ENCODE measurements around the gene OR1S2.
"Not testable (repeated sequence)": the region's sequence is repeated elsewhere in the genome, so short reads cannot be mapped to it uniquely, and the experiment has no call there.

Gene OR1S2, protein sequence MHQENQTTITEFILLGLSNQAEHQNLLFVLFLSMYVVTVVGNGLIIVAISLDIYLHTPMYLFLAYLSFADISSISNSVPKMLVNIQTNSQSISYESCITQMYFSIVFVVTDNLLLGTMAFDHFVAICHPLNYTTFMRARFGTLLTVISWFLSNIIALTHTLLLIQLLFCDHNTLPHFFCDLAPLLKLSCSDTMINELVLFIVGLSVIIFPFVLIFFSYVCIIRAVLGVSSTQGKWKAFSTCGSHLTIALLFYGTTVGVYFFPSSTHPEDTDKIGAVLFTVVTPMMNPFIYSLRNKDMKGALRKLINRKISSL

DNA sequence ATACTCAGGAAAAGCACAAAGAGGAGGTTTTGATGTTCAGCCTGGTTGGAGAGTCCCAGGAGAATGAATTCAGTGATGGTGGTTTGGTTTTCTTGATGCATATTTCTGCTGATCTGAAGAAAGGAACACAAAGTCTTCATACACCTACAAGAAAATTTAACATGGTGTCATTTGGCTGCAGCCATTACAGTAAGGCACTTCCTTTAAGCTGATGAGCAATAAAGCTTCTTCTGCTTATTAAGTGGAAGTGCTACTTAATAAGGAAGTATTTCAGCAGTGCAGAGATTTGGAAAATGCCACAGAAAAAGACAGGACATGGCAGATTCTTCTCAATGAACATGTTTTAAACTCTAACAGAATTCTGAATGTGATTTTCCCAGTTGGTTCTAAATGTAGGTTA lies at the start of gene OR1S2:
Gene OR1S2, minus strand, starts transcription at position 101 of the 400 bp plus-strand sequence. Its CDS starts 0 bp downstream, at position 101.
- no peak for DNase-seq

GRCh38 chr11:58243954-58244353 lies 40.0 kb upstream of the OR1S2 start:
- DNase-seq = no peak

DNA sequence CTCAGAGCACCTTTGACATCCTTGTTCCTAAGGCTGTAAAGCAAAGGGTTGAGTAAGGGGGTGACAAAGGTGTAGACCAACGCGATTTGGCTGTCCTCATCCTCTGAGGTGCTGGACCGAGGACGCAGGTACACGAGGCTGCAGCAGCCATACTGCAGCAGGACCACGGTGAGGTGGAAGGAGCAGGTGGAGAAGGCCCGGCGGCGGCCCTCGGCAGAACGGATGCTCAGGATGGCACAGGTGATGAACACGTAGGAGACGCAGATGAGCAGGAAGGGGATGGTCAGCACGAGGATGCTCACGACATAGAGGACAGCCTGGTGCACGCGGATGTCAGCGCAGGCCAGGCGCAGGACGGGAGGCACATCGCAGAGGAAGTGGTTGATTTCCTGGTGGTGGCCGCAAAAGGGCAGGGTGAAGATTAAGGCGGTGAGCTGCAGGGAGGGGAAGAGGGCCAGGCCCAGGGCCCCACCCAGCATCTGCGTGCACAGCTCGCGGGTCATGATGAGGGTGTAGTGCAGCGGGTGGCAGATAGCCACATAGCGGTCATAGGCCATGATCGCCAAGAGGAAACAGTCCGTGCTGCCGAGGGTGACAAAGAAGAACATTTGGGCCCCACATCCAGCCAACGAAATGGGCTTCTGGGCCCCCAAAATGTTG lies 24.1 kb upstream of the OR1S2 start:
- DNase-seq = no peak

DNA sequence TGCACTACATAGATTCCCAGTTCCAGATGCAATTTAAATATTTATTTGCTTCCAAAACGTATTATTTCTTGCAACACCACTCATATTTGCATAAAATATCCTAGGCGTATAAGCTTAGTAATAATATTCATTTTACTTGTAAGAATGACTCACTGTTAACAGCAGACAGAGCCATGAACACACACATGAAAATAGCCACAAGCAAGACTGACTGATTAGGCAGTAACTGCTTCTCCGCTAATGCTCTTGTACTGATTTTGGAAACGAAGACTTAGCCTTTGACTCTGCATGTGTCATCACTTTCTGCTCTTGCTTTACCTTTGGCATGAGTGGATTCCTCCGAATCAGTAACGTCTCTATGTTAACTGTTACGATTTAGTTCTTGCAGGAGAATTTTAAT lies 18.8 kb upstream of the OR1S2 start:
- DNase-seq = no peak

GRCh38 chr11:58216476-58216875 lies 12.5 kb upstream of the OR1S2 start:
- no peak for DNase-seq

- DNase-seq = not testable (repeated sequence)
These were observed 8.5 kb upstream of the OR1S2 start, which contains the start of gene OR1S1 for GRCh38 chr11:58212420-58212819. Gene OR1S1 (plus strand): TSS chr11:58212720.

GRCh38 chr11:58199271-58199670 lies 4.7 kb downstream of the OR1S2 start:
- DNase-seq = no peak

DNA sequence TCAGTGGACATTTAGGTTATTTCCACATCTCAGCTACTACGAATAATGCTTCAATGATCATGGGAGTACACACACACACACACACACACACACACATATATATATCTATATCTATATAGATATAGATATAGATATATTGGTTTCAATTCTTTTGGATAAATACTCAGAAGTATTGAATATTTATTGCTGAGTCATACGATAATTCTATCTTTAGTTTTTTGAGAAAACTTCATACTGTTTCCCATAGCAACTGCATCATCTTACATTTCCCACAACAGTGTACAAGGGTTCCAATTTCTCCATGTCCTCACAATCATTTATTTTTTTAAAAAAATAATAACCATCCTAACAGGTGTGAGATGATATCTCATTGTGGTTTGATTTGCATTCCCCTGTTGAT lies 8.0 kb downstream of the OR1S2 start:
- no peak for DNase-seq

DNA sequence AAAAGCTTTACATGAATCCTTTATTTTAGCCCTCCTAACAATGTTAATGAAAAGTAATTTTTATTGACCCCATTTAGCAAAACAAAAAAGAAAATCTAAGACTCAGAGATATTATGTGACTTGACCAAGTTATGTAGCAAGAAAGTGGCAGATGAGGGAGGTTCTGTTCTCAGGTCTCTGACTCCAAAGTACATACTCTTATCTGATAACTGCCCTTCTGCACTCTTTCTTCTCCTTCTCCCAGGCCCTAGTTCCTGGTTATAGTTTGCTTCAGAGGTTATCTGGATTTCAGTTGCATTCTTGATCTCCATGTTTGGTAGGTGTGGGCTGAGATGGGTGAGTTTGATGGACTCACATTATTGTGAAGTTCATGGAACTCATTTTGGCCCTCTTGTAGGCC lies 10.6 kb downstream of the OR1S2 start:
- no peak for DNase-seq

GRCh38 chr11:58192229-58192628 lies 11.7 kb downstream of the OR1S2 start:
- DNase-seq = no peak

DNA sequence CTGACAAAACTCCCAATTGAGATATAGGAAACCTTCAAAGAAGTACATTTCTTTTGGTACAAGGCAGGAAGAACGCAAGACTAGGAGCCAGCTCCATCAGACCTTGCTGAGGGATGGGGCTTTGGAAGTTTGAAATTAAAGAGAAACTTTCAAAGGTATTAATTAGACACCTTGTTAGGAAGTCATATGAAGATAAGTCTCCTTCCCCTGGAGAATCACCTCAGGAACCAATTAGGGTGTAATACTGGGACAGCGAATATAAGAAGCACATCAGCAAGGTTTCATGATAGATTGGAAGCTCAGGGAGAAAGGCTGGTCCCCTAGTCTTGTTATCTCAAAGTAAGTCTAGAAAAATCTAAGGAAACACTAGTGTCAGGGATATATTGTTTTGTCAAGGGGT lies 15.2 kb downstream of the OR1S2 start, which contains the start of gene OR9Q2:
Gene OR9Q2, plus strand, starts transcription at position 301 of the 400 bp plus-strand sequence. CDS start 1,421 bp downstream, outside the sequence.
- DNase-seq = no peak

DNA sequence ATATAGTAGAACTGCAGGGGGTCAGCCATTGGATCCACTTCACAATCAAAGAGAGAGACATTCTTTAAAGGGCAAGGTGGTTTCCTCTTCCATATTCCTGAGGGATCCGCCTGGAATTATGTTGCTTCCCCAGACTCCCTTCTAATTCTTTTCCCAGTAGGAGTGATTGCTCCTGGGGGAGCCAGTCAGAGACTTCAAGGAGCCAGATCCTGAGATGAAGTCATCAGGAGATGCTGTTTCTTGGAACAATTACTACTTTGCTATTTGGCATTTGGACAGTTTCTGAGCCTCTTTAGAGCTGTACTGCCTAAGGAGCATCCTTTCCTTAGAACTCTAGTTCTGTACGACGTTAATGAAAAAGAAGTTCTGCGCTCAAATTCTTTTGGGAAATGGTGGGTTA lies 17.0 kb downstream of the OR1S2 start:
- no peak for DNase-seq

- no peak for DNase-seq
These were observed 24.3 kb downstream of the OR1S2 start for GRCh38 chr11:58179648-58180047.

DNA sequence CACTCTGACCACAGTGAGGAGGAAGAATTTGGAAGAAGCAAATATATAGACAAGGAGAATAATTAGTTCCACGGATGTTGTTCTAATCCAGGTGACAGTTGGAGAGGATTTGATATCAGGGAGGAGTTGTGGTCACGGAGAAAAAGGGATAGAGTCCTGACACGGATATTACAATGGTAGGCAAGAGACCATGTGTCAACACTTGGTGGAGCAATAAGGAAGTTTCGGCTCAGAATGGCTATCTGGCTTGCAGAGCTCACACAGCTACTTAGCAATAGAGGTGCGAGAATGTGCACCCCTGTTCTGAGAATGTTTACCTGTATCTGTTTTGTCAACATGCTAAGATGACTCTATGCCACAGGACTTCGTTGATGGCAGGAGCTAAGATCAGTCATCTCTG lies 25.5 kb downstream of the OR1S2 start:
- DNase-seq = no peak

DNA sequence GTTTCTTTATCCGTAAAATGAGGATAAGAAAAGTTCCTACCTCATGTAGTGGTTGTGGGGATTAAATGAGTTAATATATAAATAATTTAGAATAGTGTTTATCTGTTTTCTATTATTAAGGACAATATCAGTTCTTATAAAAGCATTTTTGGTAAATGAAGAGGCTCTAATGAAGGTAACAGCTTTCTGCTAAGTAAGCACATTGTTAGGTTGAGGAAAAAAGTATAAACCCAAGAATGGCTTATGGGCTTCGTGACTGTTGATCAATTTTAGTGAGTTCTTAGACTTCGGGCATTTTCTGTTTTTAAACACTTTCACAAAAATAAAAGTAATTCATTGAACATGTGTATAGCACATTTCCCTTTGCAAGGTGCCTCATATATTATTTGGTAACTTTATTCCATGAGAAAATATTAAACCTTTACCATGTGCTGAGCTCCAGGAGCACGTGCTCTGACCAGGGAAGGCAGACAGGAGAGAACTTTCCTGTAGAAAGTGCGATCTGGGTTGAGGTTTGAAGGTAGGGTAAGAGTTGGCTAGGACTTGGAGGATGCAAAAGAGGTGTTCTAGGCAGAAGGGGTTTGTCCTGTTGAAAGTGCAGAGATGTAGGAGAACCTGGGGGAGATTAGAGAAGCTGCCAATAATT lies 26.4 kb downstream of the OR1S2 start:
- DNase-seq = no peak

GRCh38 chr11:58165504-58166106 lies 38.3 kb downstream of the OR1S2 start:
- no peak for DNase-seq

- no peak for DNase-seq
These were observed 39.0 kb downstream of the OR1S2 start for GRCh38 chr11:58164990-58165389.

- no peak for DNase-seq
These were observed 39.6 kb downstream of the OR1S2 start for GRCh38 chr11:58164389-58164788.
